GM11168 (cell line): ENCODE data around the gene TENT4B.

Source experiments
- in situ Hi-C: fragments of 300-500 bp; cut with MboI; formaldehyde crosslinking; loops from one replicate; pipeline ENCODE4 v1.12.0; 2022; ENCODE audit warnings: low sequenced_read_pairs; ENCODE audit not compliant: unreplicated experiment

Gene TENT4B

GRCh38 chr16:50280932-50281331 lies 127.8 kb downstream of the TENT4B start:
- in situ Hi-C loops, result no loop called here
